Activated CD8-positive, alpha-beta memory T cell treated with anti-CD3 and anti-CD28 coated beads, Interleukin-2, amount 50 U/mL, for 48 hours (primary cell): ENCODE data around the gene CDC27.
A peak's percentile ranks its signal among the peaks of the same experiment; 100 is the strongest.
"Not testable (repeated sequence)": the region's sequence is repeated elsewhere in the genome, so short reads cannot be mapped to it uniquely, and the experiment has no call there.

Source experiments
- DNase-seq: peaks from one replicate; pipeline ENCODE4 v3.0.0-alpha.2; 2020

The CDC27 gene

GRCh38 chr17:47126835-47127234, 62.3 kb downstream of the CDC27 start:
- not testable (repeated sequence) for DNase-seq

DNA sequence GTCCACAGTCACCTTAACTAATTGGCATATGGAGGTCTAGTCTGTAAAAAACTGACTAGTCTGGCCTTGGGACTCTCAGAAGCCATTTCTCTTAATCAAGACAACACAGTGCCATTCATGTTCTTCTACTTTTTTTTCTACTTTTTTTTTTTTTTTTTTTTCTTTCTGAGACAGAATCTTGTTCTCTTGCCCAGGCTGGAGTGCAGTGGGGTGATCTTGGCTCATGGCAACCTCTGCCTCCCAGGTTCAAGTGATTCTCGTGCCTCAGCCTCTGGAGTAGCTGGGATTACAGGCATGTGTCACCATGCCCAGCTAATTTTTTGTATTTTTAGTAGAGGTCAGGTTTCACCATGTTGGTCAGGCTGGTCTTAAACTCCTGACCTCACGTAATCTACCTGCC, 65.8 kb downstream of the CDC27 start:
- DNase-seq: not testable (repeated sequence)

GRCh38 chr17:47120521-47121095, 68.5 kb downstream of the CDC27 start:
- no peak for DNase-seq

DNA sequence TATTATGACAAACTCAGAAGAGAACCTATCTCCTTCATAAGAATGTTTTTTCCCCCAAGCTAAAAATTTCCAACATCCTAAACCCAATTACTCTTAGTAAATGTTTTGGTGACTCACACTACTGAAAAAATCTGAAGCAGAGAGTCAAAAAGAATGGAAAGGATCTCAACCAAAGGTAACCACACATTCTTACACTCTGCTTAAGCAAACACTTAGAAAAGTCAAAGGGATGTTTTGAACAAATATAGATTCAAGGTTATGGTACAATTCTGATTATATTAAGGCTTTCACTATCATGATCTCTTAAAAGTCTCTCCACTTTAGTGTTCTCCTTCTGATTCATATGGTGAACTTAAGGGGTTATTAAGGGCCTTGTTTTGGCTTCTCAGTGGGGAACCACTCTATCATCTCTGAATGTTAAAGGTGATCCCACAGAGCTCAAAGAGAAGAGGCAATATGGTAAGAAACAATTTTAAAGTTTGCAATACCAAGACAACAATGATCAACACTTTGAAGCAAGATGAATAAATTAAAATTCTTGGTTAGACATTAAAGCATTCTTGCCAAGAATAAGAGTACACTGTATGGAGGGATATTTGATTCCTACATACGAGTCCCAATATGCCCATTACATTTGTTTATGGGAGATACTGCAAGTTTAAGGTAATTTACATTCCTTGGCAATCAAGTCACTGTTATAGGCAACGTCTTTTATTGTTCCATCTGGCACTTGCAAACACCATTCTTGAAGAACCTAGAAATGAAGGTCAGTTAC, 69.2 kb downstream of the CDC27 start:
- DNase-seq: no peak

GRCh38 chr17:47117386-47117785, 71.7 kb downstream of the CDC27 start:
- no peak for DNase-seq

GRCh38 chr17:47106130-47106529, 83.0 kb downstream of the CDC27 start:
- no peak for DNase-seq

GRCh38 chr17:47105246-47105645, 83.8 kb downstream of the CDC27 start:
- not testable (repeated sequence) for DNase-seq

- DNase-seq: no peak
These were observed 86.2 kb downstream of the CDC27 start for GRCh38 chr17:47102914-47103313.

GRCh38 chr17:47099987-47100711, 88.9 kb downstream of the CDC27 start:
- peak; percentile 90 for DNase-seq

DNA sequence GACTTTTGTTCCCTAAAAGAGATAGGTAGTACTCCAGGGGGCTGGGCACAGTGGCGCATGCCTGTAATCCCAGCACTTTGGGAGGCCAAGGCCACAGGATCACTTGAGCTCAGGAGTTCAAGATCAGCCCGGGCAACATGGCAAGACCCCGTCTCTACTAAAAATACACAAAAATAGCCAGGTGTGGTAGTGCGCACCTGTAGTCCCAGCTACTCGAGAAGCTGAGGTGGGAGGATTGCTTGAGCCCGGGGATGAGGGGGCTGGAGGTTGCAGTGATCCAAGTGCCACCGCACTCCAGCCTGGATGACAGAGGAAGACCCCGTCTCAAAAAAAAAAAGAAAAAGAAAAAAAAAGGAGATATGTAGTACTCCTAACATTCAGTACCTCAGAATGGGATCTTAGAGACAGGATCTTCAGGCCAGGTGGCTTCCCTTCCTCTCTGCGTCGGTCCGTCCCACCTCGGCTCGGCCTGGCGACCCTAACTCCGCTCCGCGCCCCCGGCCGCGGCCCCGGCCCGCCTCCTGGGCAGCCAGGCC, 89.6 kb downstream of the CDC27 start:
- no peak for DNase-seq

DNA sequence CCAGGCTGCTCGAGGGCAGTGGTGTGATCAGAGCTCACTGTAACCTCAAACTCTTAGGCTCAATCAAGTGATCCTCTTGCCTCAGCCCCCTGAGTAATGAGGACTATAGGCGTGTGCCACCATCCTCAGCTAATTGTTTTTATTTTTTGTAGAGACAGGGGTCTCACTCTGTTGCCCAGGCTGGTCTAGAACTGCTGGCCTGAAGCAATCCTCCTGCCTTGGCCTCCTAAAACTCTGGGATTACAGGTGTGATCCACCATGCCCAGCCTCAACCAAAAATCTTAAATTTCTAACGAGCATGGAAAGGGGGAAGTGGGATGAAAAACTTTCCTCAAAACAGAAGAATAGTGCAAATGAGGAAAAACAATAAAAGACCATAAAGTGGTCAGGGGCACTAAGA, 92.8 kb downstream of the CDC27 start:
- DNase-seq: no peak

DNA sequence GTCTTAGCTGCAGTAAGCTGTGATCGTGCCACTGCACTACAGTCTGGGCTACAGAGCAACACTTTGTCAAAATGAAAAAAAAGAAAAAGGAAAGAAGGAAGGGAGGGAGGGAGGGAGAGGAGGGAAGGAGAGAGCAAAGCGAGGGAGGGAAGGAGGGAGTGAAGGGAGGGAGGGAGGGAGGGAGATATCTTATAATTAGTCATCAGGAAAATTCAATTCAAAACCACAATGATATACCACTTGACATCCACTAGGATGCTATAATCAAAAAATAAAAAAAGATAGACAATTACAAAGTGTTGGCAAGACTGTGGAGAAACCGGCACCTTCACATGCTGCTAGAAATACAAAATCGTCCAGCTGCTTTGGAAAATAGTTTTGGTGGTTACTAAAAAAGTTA, 93.8 kb downstream of the CDC27 start:
- DNase-seq: no peak

DNA sequence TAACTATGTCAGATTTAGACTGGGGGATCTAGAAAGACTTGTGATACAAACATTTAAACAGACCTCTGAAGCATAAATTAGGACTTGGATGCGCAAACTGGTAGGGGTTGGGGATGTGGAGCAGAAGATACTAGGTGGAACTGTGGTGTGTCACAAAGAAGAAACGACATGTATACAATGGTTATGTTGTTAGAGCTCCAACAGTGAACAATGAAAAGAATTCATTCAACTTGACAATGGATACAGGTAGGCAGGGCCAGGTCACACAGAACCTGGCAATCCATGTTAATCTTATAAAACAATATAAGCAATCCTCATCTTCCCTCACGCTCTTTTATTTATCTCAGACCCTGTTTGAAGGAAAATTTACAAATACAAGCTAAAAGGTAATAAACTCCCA, 102.0 kb downstream of the CDC27 start:
- DNase-seq: no peak

DNA sequence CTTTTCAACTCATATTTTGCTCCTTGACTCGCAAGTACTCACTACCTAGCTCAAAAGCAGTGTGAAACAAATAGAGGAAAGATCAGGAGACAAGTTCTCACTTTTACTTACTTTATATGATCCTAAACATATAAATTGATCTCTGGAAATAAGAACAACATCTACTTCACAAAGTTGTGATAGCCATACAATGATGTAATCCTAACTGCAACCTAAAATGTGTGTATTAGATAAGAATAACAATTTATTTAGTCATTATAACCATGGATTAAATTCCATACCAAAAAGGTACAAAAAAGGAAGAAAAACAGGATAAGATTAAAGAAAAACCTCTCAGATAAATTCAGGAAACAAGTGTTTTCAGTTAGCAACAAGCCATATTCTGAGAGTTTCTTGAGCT, 103.4 kb downstream of the CDC27 start:
- DNase-seq: no peak

GRCh38 chr17:47078801-47079200, 110.3 kb downstream of the CDC27 start:
- no peak for DNase-seq

GRCh38 chr17:47077576-47077975, 111.5 kb downstream of the CDC27 start:
- no peak for DNase-seq

DNA sequence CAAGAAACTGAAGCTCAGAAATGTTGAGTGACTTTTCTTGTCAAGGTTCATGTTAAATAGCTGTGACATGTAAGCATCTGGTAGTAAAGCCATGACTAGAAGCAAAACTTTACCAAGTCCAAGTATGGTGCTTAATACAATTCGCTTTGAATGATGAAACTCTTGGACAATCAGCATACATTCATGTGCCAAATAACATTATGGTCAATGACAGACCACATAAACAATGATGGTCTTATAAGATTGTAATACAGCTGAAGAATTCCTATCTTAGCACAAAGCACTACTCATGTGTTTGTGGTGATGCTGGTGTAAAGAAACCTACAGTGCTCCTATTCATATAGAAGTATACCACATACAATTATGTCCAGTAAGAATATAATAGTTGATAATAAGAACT, 112.9 kb downstream of the CDC27 start:
- DNase-seq: no peak

DNA sequence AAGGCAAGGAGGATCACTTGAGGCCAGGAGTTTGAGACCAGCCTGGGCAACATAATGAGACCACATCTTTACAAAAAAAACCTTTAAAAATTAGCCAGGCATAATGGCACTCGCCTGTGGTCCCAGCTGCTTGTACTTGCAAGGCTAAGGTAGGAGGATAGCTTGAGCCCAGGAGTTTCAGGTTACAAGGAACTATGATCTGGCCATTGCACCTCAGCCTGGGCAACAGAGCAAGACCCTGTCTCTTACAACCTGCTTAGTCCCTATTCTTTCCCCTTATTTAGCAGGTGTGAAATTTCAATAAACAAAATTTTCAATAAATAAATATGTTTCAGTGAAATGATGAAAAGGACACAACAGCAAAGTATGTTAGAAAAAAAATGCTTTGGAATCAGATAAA, 114.7 kb downstream of the CDC27 start:
- not testable (repeated sequence) for DNase-seq

GRCh38 chr17:47073629-47074028, 115.5 kb downstream of the CDC27 start:
- DNase-seq: not testable (repeated sequence)

GRCh38 chr17:47072886-47073285, 116.2 kb downstream of the CDC27 start:
- DNase-seq: no peak

- not testable (repeated sequence) for DNase-seq
These were observed 117.9 kb downstream of the CDC27 start for GRCh38 chr17:47071171-47071570.

GRCh38 chr17:47070266-47070665, 118.8 kb downstream of the CDC27 start:
- DNase-seq: not testable (repeated sequence)
